ENCODE data around the gene HMX3. TPM values are rescaled to one million over a fixed set of nuclear protein-coding genes. Genes with fewer than 3 reads are reported as not detected.

HMX3 gene
- not detected for total RNA-seq
- long read RNA-seq = 0 reads

GRCh38 chr10:123135415-123136141 is at the start of gene HMX3:
HMX3 (plus strand) TSS chr10:123135970; CDS start chr10:123136051, 81 bp downstream.
- intact Hi-C loops (cut with micrococcal nuclease) = no loop called here
- DNase-seq (no peak), ATAC-seq (no peak)

- intact Hi-C loops (cut with micrococcal nuclease) = no loop called here
- ATAC-seq = no peak
Observed at GRCh38 chr10:123086281-123086680, 49.5 kb upstream of the HMX3 start.

GRCh38 chr10:123087348-123087747 is 48.4 kb upstream of the HMX3 start:
- intact Hi-C loops (cut with micrococcal nuclease) = no loop called here
- ATAC-seq (no peak), DNase-seq (no peak)

More at GRCh38 chr10:123086281-123086680, 49.5 kb upstream of the HMX3 start:
- no peak for DNase-seq

GRCh38 chr10:123087786-123088185 is 48.0 kb upstream of the HMX3 start:
- ATAC-seq (no peak), DNase-seq (no peak)
- intact Hi-C loops (cut with micrococcal nuclease) = no loop called here

GRCh38 chr10:123092635-123093414 is 42.9 kb upstream of the HMX3 start:
- intact Hi-C loops (cut with micrococcal nuclease) = no loop called here
- ATAC-seq (no peak), DNase-seq (no peak)

- no peak for DNase-seq
- intact Hi-C loops (cut with micrococcal nuclease) = no loop called here
- ATAC-seq = no peak
Observed at GRCh38 chr10:123093489-123093888, 42.3 kb upstream of the HMX3 start.

GRCh38 chr10:123096452-123096851 is 39.3 kb upstream of the HMX3 start:
- intact Hi-C loops (cut with micrococcal nuclease) = no loop called here
- ATAC-seq (peak; percentile 42), DNase-seq (no peak)

GRCh38 chr10:123097039-123097438 is 38.7 kb upstream of the HMX3 start:
- intact Hi-C loops (cut with micrococcal nuclease) = no loop called here
- ATAC-seq (no peak), DNase-seq (no peak)

GRCh38 chr10:123100030-123100762 is 35.6 kb upstream of the HMX3 start:
- ATAC-seq (no peak), DNase-seq (no peak)
- intact Hi-C loops (cut with micrococcal nuclease) = no loop called here

GRCh38 chr10:123101872-123102271 is 33.9 kb upstream of the HMX3 start:
- intact Hi-C loops (cut with micrococcal nuclease) = no loop called here
- DNase-seq = no peak
- no peak for ATAC-seq

GRCh38 chr10:123102673-123103072 is 33.1 kb upstream of the HMX3 start:
- DNase-seq = no peak
- ATAC-seq = no peak
- intact Hi-C loops (cut with micrococcal nuclease) = no loop called here

GRCh38 chr10:123103944-123104343 is 31.8 kb upstream of the HMX3 start:
- DNase-seq (no peak), ATAC-seq (no peak)
- intact Hi-C loops (cut with micrococcal nuclease) = no loop called here

GRCh38 chr10:123109466-123109865 is 26.3 kb upstream of the HMX3 start:
- ATAC-seq = no peak
- no peak for DNase-seq
- intact Hi-C loops (cut with micrococcal nuclease) = no loop called here

- DNase-seq = no peak
- intact Hi-C loops (cut with micrococcal nuclease) = no loop called here
- ATAC-seq = no peak
Observed at GRCh38 chr10:123117644-123118417, 17.9 kb upstream of the HMX3 start.

GRCh38 chr10:123119081-123119480 is 16.7 kb upstream of the HMX3 start:
- intact Hi-C loops (cut with micrococcal nuclease) = no loop called here

GRCh38 chr10:123126246-123126645 is 9.5 kb upstream of the HMX3 start:
- intact Hi-C loops (cut with micrococcal nuclease) = no loop called here
- ATAC-seq (no peak), DNase-seq (no peak)

More at GRCh38 chr10:123119081-123119480, 16.7 kb upstream of the HMX3 start:
- ATAC-seq (no peak), DNase-seq (no peak)

- intact Hi-C loops (cut with micrococcal nuclease) = loop anchor here (5.0 kb wide), 1 partner anchor 428 kb away; no protein-coding TSS in a partner anchor
- DNase-seq (no peak), ATAC-seq (no peak)
Observed at GRCh38 chr10:123129618-123130271, 6.0 kb upstream of the HMX3 start.

Data from left ventricle myocardium superior (tissue), 1 donor.